HTERT RPE-1 (cell line): ENCODE data around the gene BRD8.
"Not testable (repeated sequence)": the region's sequence is repeated elsewhere in the genome, so short reads cannot be mapped to it uniquely, and the experiment has no call there.

Experiments
- in situ Hi-C: fragments of 300-500 bp; cut with MboI; formaldehyde crosslinking; loops from 4 replicates; pipeline ENCODE4 v1.14.3; 2020; ENCODE audit warnings: low sequenced_read_pairs

The BRD8 gene

DNA sequence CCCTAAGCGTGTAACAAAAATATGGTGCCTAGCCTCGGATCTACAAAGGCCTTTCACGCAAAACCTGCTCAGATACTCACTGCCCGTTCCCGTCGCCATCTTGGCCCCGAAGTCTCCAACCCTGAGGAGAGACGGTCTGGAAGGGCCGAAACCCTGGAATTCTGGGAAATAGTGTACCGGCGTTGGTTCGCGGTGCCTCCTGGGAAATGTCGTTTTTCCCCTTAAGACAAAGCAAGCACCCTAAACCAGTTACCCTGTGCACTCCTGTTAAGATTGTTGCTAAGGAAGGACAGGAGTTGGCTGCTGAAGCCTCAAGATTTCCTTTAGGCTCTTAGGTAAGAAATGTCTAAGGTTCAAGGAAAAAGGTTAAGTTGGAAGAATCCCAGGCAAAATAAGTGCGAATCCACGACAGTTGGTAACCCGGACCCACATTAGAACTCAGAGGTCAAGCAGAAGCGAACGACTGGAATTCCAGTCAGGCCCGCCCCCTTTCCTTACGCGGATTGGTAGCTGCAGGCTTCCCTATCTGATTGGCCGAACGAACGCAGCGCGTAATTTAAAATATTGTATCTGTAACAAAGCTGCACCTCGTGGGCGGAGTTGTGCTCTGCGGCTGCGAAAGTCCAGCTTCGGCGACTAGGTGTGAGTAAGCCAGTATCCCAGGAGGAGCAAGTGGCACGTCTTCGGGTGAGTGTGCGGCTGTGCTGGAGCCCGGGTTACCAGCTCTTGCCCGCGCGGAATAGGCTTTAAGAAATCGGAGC lies at the start of gene BRD8, which contains the start of gene KIF20A:
Gene BRD8 (minus strand): TSS at position 115 of the 761 bp plus-strand sequence. CDS start 16 bp downstream, at position 99.
Gene KIF20A (plus strand): TSS at position 597 of the 761 bp plus-strand sequence. CDS start 569 bp downstream, outside the sequence.
- in situ Hi-C loops: no loop called here

GRCh38 chr5:138226910-138227309 lies 48.5 kb upstream of the BRD8 start:
- in situ Hi-C loops: no loop called here

- in situ Hi-C loops: no loop called here
Measured at GRCh38 chr5:138224712-138225111, 46.3 kb upstream of the BRD8 start.

DNA sequence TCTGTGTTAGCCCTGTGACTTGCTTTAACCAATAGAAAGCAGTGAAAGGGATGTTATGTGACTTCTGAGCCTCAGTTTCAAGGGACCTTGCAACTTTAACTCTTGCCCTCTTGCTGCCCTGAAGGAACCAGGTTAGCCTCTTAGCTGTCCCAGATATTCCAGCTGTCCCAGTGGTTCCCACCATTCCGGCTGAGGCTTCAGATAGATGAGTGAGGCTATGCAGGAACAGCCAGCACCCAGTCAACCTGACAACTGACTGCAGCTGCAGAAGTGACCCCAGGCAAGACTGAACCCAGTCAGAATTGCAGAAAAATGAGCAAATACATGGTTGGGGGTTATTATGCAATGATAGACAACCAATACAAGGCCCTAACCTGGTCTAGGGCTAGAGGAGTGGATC lies 45.1 kb upstream of the BRD8 start:
- in situ Hi-C loops: no loop called here

DNA sequence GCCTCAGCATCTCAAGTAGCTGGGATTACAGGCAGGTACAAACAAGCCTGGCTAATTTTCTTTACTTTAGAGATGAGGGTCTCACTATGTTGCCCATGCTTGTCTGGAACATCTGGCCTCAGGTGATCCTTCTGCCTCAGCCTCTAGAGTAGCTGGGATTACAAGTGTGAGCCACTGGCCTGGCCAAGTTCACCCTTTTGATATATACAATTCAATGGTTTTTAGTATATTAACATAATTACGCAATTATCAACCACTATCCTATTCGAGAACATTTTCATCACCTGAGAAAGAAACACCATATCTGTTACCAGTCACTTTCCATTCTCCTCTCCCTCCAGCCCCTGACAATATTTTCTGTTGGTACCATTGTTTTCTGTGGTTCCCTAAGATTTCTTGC lies 38.4 kb upstream of the BRD8 start:
- in situ Hi-C loops: no loop called here

GRCh38 chr5:138213161-138214029 lies 35.0 kb upstream of the BRD8 start, which contains the start of gene CDC23:
TSS of gene CDC23 (minus strand) at chr5:138213323. CDS start at chr5:138213312, 11 bp downstream.
- in situ Hi-C loops: no loop called here

DNA sequence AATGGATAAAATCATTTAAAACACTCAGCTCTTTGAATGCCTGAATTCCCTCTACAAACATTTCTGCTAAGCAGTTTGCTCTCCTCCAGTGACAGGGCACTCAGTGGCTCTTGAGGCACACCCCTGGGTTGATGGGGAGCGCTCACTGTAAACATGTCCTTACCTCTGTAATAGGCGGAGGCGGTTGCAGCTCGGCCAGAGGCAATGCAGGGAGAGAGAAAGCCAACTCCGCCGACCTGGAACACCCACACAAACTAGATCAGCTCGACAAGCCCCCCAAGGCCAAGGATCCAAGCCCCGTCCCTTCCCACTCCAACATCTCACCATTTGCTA lies 34.4 kb upstream of the BRD8 start:
- in situ Hi-C loops: no loop called here

DNA sequence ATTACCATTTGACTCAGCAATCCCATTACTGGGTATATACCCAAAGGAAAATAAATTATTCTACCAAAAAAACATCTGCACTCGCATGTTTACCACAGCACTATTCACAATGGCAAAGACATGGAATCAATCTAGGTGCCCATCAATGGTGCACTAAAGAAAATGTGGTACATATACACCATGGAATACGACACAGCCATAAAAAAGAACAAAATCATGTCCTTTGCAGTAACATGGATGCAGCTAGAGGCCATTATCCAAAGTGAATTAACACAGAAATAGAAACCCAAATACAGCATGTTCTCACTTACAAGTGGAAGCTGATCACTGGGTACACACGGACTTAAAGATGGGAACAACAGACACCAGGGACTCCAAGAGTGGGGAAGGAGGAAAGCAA lies 32.6 kb upstream of the BRD8 start:
- in situ Hi-C loops: no loop called here

- in situ Hi-C loops: not testable (repeated sequence)
Measured at GRCh38 chr5:138193859-138194258, 15.4 kb upstream of the BRD8 start.

- in situ Hi-C loops: no loop called here
Measured at GRCh38 chr5:138192826-138193225, 14.4 kb upstream of the BRD8 start.

DNA sequence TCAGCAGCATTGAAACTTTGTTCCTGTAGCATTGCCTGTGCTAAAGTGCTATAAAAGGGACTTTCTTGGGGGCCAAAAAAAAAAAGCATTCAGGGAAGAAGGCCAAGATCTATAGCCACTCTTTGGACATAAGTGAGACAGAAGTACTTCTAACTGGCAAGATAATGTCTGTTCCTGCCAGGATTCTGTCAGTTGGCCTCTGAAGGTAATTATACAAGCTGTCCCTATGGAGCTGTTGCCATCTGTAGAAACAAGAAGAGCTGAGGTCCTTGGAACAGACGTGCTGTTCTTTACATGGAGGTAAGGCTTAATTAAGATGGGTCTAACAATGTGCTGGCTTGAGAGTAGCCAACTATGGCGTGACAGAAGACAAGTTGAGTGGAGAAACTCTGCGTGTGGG lies 10.2 kb upstream of the BRD8 start:
- in situ Hi-C loops: no loop called here

DNA sequence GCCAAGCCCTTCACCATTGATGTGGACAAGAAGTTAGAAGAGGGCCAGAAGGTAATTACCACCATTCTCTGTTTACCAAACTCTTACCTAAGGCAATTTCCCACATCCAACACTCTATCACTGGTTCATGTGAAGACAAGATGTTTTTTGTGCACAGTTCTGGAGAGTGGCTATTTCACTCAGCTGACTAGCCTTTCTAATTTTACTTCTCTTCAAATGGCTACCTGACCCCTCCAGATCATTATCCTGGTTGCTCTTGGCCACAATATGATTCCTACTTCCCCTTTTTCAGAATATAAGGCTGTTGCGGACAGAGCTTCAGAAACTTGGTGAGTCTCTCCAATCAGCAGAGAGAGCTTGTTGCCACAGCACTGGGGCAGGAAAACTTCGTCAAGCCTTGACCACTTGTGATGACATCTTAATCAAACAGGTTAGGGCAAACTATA lies 7.6 kb upstream of the BRD8 start:
- in situ Hi-C loops: no loop called here

- in situ Hi-C loops: no loop called here
Measured at GRCh38 chr5:138182808-138183207, 4.4 kb upstream of the BRD8 start.

- in situ Hi-C loops: no loop called here
Measured at GRCh38 chr5:138180841-138181240, 2.4 kb upstream of the BRD8 start.

DNA sequence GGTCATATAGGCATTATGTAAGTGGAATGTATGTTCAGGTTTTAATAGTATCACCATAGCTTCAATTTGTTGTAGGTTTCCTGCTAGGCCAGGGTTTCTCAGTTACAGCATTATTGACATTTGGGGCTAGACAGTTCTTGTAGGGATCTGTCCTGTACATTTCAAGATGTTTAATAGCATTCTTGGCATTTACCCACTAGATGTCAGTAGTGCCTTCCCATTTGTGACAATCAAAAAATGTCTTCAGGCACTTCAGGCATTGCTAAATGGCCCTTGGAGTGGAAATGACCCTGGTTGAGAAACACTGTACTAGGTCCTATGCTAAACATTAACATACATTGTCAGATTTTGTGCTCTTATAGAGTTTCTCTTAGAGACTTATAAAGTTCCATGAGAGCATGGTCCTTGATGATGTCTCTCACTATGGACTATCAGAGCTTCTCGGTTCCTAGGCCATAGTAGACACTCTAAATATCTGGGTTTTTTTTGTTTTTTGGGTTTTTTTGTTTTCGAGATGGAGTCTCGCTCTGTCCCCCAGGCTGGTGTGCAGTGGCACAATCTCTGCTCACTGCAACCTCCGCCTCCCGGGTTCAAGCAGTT lies 1.9 kb upstream of the BRD8 start:
- in situ Hi-C loops: no loop called here

GRCh38 chr5:138179277-138179857 lies 937 bp upstream of the BRD8 start:
- in situ Hi-C loops: no loop called here

- in situ Hi-C loops: no loop called here
Measured at GRCh38 chr5:138177941-138178515, 402 bp downstream of the BRD8 start.

DNA sequence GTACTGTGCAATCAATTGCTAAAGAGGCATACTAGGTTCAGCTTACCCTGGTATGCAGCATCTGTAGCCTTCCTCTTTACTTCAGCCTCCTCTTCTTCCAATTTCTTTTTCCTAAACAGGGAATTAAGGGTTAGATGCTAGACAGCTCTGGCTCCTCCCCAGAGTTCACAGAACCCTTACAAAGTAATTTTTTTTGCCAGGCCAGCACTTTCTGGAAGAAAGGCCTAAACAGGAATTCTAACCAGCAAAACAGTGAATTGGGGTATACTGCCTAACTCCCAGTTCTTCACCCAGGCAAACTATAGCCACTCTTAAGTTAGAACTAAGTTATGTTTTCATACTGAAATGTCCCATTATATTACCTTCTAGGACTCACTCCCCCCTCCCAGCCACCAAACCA lies 8.1 kb downstream of the BRD8 start:
- in situ Hi-C loops: no loop called here

DNA sequence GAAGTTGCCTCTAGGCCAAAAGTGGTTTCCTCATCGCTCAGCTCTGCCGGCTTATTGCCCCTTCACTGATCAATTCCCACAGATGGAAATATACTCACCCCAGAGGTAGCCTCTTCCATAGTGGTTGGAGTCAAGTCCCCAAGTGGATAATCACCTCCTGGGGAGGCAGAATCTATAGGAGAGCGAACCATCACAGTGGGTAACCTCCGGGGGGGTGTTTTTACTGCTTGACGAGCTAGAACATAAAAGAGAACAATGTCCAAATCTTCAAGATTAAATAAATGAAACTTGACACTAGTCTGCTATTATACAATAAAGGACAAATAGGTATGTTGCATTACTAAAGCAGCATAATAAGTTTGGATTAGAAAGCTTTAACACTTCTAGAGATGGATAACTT lies 9.3 kb downstream of the BRD8 start:
- in situ Hi-C loops: no loop called here

DNA sequence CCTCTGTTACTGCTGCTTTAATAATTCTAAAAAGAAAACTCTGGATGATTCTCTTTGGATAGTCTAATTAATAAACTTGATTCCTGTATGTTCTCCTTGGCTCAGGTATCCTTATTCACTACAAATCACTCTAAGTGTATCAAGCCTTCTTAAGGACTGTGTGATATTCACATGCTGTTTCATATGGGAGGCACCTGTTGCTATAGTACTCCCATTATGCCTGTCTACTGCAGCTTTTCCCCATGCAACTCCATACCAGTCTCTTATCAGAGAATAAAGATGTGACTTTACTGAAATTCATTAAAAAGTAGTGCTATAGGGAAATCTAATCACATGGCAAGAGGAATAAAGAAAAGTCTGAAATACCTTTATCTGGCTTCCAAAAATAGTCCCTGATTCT lies 14.7 kb downstream of the BRD8 start:
- in situ Hi-C loops: no loop called here

- in situ Hi-C loops: no loop called here
Measured at GRCh38 chr5:138160706-138161105, 17.7 kb downstream of the BRD8 start.
